ENCODE data around the gene C19orf12.

The C19orf12 gene

DNA sequence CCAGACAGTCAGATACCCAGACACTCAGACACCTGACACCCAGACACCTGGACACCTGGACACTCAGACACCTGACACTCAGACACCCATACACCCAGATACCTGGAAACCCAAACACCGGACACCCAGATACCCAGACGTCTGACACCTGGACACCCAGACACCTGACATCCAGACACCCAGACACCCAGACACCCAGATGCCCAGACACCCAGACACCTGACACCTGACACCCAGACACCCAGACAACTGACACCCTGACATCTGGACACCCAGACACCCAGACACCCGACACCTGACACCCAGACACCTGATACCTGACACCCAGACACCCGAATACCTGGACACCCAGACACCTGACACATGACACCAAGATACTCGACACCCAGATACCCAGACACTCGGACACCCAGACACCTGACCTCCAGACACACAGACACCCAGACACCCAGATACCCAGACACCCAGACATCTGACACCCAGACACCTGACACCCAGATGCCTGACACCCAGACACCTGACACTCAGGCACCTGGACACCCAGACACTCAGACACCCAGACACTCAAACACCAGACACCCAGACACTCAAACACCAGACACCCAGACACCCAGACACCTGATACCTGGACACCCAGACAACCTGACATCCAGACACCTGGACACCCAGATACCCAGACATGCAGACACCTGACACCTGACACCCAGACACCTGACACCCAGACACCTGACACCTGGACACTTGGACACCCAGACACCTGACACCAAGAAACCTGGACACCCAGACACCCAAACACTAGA is 19.1 kb downstream of the C19orf12 start:
- peak; percentile 16 for DNase-seq

GRCh38 chr19:29694669-29695627 is 20.1 kb downstream of the C19orf12 start:
- DNase-seq, result peak; percentile 83

DNA sequence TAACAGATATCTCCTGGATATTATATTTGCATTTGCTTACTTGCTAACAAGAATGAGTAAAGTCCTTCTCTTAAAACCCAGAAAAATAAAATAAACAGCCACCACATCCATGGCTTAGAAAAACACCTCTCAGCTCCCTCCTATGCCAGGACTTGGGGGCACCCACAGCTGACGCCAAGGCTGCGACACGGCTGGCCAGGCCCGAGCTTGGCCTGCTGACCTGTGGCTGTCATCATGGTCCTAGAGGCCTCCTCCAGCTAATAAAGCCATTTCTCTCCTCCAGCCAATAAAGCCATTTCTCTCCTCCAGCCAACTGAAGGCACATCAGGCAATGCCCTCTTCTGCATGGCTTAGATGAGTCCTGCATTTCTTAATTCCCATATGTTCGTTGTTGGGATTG is 20.9 kb downstream of the C19orf12 start:
- no peak for DNase-seq

DNA sequence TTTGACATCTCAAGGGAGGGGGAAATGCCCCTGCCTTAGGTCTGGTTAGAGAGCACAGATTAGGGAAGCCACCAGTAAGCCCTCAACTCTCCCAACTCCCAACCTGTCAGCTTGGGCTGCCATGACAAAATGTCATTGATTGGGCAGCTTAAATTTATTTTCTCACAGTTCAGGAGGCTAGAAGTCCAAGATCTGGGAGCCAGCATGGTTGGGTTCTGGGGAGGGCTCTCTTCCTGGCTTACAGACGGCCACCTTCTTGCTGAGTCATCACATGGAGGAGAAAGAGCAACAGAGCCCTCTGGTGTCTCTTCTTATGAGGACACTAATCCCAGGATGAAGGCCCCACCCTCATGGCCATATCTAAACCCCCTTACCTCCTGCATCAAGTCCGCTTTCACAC is 24.2 kb downstream of the C19orf12 start:
- peak; percentile 80 for DNase-seq

DNA sequence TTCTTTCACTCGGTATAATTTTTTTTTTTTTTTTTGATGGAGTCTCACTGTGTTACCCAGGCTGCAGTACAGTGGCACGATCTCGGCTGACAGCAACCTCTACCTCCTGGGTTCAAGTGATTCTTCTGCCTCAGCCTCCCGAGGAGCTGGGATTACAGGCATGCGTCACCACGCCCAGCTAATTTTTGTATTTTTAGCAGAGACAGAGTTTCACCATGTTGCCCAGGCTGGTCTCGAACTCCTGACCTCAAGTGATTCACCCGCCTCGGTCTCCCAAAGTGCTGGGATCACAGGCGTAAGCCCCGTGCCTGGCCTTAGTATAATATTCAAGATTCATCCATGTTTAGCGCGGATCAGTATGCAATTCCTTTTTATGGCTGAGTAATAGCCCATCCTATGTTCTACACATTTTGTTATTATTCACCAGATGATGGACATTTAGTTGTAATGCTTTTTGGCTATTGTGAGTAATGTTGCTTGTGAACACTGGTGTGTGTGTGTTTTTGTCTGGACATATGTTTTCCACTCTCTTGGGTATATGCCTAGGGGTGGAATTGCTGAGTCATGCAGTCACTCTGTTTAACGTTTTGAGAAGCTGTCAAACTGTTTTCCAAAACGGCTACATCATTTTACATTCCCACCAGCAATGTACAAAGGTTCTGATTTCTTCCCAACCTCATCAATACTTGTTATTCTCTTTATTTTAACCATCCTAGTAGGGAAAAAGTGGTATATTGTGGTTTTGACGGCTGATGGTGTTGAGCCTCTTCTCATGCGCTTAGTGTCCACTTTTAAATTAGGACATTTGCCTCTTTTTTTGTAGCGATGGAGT is 26.9 kb downstream of the C19orf12 start:
- no peak for DNase-seq

GRCh38 chr19:29687244-29687896 is 27.7 kb downstream of the C19orf12 start:
- DNase-seq, result no peak

DNA sequence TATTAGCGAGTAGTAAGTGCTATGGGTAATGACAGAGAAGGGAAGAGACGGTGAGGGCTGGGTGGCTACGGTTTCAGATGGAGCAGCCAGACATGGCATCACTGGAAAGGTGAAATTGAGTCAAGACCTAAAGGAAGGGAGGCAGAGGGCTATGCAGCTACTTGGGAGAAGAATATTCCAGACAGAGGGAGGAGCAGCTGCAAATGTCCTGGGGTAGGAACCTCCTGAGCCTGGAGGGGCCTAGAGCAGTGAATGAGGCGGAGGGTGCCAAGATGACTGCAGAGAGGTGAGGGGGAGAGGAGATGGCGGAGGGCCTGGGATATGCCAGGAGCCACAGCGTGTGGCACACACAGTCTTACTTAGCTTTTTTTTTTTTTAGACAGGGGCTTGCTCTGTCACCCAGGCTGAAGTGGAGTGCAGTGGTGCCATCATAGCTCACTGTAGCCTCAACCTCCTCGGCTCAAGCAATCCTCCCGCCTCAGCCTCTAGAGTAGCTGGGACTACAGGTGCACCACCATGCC is 28.7 kb downstream of the C19orf12 start:
- no peak for DNase-seq

DNA sequence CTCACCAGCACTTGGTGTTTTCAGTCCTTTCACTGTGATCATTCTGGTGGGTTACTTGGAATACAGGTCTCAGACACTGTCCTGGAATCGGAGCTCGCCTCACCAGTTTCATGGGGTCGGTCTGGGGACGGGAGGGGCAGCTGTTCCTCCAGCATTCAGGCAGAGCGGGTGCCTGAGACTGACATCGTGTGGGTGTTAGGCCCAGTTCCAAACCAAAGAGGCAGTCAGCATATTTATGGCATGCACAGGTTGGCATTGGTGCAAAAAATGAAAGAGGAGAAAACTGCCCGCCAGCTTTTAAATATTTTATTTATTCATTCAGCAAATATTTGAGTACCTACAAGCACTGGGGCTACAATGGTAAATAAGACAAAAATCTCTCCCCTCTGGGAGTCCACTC is 29.7 kb downstream of the C19orf12 start:
- DNase-seq, result no peak

- no peak for DNase-seq
Observed at GRCh38 chr19:29683009-29683408, 32.1 kb downstream of the C19orf12 start.

- DNase-seq, result no peak
Observed at GRCh38 chr19:29682236-29682895, 32.7 kb downstream of the C19orf12 start.

- DNase-seq, result no peak
Observed at GRCh38 chr19:29681422-29682235, 33.4 kb downstream of the C19orf12 start.

- DNase-seq, result no peak
Observed at GRCh38 chr19:29680937-29681336, 34.1 kb downstream of the C19orf12 start.

GRCh38 chr19:29680447-29680846 is 34.6 kb downstream of the C19orf12 start:
- DNase-seq, result peak; percentile 84

DNA sequence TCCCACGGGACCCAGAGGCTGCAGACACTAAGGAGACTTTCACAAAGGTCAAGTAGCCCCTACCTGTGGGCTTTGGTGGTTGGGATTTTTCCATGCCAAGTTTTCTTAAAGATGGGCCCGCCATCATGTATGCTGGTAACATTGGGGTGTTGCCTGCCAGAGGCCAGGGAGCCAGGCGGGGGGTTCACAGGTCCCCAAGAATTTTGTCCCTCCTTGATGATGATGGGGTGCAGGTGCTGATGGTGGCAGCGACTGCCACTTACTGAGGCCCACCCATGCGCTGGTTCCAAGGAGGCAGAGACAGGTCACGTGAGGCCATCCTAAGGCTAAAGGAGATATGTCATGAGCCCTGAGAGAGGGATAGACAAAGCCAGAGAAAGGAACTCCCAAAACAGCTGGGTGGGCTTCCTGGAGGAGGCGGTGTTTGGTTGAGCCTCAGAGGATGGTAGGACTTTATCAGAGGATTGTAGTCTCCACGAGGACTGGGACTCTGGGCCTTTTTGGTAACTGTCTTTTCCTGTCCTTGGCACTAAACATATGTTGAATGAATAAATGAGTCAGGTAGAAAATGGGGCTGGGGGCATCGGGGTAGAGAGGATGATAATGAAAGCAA is 35.4 kb downstream of the C19orf12 start:
- no peak for DNase-seq

GRCh38 chr19:29678484-29679106 is 36.5 kb downstream of the C19orf12 start:
- no peak for DNase-seq

DNA sequence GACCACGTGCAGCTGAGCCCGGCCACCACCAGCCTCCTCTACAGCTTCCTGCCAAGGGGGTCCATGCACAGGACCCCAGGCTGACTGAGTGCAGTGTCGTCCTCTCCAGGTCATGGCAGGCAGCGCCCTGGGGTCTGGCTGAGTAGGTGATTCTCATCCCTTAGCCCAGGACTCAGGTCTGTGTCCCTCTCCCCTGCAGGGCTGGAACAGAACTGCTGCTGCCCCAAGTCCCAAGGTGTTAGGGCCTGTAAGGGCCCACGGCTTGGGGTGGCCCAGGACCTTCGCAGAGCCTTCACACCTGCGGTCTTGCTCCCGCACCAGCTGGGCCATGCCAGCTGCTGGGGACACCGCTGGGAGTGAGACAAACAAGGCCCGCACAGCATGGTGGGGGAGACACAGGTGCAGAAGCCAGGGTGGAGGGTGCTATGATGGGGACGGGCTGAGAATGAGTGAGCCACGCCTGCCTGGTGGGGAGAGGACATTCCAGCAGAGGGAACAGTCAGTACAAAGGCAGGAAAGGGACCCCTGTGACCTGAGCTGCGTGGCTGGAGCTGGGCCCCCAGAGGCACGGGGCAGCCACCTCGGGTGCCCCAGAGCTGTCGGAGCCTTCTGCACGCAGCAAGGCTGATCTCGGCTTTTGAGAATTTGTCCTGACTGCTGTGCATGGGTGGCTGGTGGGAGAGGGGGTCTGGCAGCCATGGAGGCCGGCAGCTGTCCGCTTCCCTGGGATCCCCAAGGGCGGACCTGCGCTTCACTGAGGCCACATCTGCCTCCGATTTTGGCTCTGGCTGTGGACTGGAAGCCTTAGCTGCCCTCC is 37.9 kb downstream of the C19orf12 start:
- DNase-seq, result no peak

DNA sequence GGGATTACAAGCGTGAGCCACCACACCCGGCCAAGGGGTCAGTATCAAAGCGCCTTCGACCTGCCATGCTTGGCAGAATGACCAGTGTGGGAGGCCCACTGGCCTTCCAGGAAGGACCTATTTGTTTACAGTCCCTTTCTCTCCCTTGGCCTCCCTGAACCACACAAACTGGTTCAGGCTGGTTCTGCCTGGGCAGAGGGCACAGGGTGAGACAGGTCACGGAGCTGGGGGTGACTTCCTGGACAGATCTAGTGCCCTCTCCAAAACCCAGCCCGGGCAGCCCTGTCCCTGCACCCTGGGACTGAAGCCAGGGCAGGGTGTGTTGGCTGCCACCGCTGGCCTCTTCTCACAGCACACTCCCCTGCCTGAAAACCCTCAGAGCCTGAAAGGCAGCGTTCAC is 38.5 kb downstream of the C19orf12 start:
- no peak for DNase-seq

DNA sequence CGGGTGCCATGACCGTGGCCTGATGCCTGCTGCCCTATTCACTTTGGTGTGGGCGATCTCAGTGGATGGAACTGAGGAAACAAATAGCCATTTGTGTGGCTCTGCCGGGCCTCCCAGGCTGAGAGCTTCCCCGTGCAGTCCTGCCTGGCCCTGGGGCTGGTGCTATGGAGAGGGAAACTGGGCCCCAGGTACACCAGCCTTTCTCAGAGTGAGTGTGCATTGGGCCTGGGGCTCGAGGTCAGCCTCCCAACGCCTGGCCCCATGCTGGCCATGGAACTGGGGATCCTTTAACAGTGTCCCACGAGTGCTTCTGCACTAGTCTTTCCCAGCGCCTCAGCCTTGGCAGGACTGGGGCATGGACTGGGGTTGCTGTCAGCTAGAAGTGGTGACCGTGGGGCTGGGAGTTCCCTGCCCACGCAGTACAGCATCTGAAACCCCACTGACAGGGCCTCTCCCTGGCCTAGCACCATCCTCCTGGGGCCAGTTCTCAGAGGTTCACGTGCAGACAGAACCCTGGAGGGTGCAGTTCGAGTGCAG is 39.3 kb downstream of the C19orf12 start:
- DNase-seq, result no peak

Measured in CD4-positive, alpha-beta T cell treated with Interleukin-17A for 1 hour (primary cell).